Activated B cell treated with CpG ODN at 0.5 μM for 24 hours (primary cell): ENCODE data around the gene SOX6. TPM values are rescaled to one million over a fixed set of nuclear protein-coding genes. Genes with fewer than 3 reads are reported as not detected.

Experiments used
- ATAC-seq: fragments of 200-7000 bp; cut with Tn5 transposase; one replicate; pipeline ENCODE4 v1.10.0; 2021; ENCODE audit warnings: low read depth, mild to moderate bottlenecking, moderate library complexity
- CTCF ChIA-PET: fragments of 350-600 bp; sonication (Branson Sonifier 250); formaldehyde crosslinking; loops from one replicate; lab custom pipeline; 2021; ENCODE audit warnings: antibody characterized with exemption; lab: Charles Lee
- POLR2A ChIA-PET: fragments of 350-600 bp; sonication (Branson Sonifier 250); formaldehyde crosslinking; loops from one replicate; lab custom pipeline; 2021; ENCODE audit warnings: antibody characterized with exemption; lab: Charles Lee
- DNase-seq: peaks from one replicate; pipeline ENCODE4 v3.0.0; 2022
- H3K27ac Mint-ChIP-seq: one replicate; pipeline ENCODE4 v1.8.0; 2020; ENCODE audit warnings: mixed read lengths
- H3K27me3 Mint-ChIP-seq: one replicate; pipeline ENCODE4 v1.8.0; 2021; ENCODE audit warnings: mixed read lengths
- H3K36me3 Mint-ChIP-seq: one replicate; pipeline ENCODE4 v1.8.0; 2021; ENCODE audit warnings: low read depth, mixed read lengths
- H3K4me1 Mint-ChIP-seq: one replicate; pipeline ENCODE4 v1.8.0; 2021; ENCODE audit warnings: mixed read lengths
- H3K4me3 Mint-ChIP-seq: one replicate; pipeline ENCODE4 v1.8.0; 2020; ENCODE audit warnings: mild to moderate bottlenecking, mixed read lengths
- H3K9me3 Mint-ChIP-seq: one replicate; pipeline ENCODE4 v1.8.0; 2020; ENCODE audit warnings: mixed read lengths
- CTCF ChIP-seq: fragments of 200-600 bp; IDR thresholded peaks from one replicate; pipeline ENCODE4 v1.8.0; 2022; ENCODE audit warnings: antibody characterized with exemption, mild to moderate bottlenecking
- intact Hi-C: fragments of 100-400 bp; cut with micrococcal nuclease; formaldehyde crosslinking; loops from one replicate; pipeline ENCODE4 v1.15.1; 2024
- total RNA-seq: library from RNA; stranded (reverse); gene quantifications from 2 replicates; pipeline ENCODE4 v1.2.3, GENCODE V29; 2022

The SOX6 gene
- total RNA-seq, 1 donor from 2014 or later = not detected

GRCh38 chr11:16009021-16009420 is 347.3 kb downstream of the SOX6 start:
- no peaks in the 10 kb centered on the region for H3K27me3 Mint-ChIP-seq
- DNase-seq (no peak), ATAC-seq (no peak)
- H3K9me3 Mint-ChIP-seq = peaks cover 2% of the 10 kb centered on the region
- H3K36me3 Mint-ChIP-seq = no peaks in the 10 kb centered on the region
- ChIA-PET CTCF (no interaction called here), POLR2A (no interaction called here)
- no peaks in the 10 kb centered on the region for H3K4me1 Mint-ChIP-seq
- H3K4me3 Mint-ChIP-seq = no peak overlapping the region
- intact Hi-C loops = no loop called here
- H3K27ac Mint-ChIP-seq = no peak overlapping the region
- TF ChIP-seq CTCF = no peak

GRCh38 chr11:16007514-16007913 is 348.8 kb downstream of the SOX6 start:
- Mint-ChIP-seq H3K4me1 (no peaks in the 10 kb centered on the region), H3K9me3 (peaks cover 2% of the 10 kb centered on the region), H3K27ac (no peak overlapping the region), H3K27me3 (no peaks in the 10 kb centered on the region), H3K4me3 (no peak overlapping the region), H3K36me3 (no peaks in the 10 kb centered on the region)
- POLR2A ChIA-PET = no interaction called here
- DNase-seq (no peak), ATAC-seq (no peak)
- TF ChIP-seq CTCF = no peak
- intact Hi-C loops = no loop called here
- CTCF ChIA-PET = no interaction called here

- intact Hi-C loops = no loop called here
- H3K36me3 Mint-ChIP-seq = no peaks in the 10 kb centered on the region
- H3K4me3 Mint-ChIP-seq = no peak overlapping the region
- H3K4me1 Mint-ChIP-seq = no peaks in the 10 kb centered on the region
- ChIA-PET POLR2A (no interaction called here), CTCF (no interaction called here)
- DNase-seq (no peak), ATAC-seq (no peak)
- H3K27me3 Mint-ChIP-seq = no peaks in the 10 kb centered on the region
- H3K9me3 Mint-ChIP-seq = no peaks in the 10 kb centered on the region
- no peak for TF ChIP-seq CTCF
- H3K27ac Mint-ChIP-seq = no peak overlapping the region
Observed at GRCh38 chr11:16002942-16003341, 353.4 kb downstream of the SOX6 start.

- intact Hi-C loops = no loop called here
- no peak overlapping the region for H3K4me3 Mint-ChIP-seq
- no peak for ATAC-seq
- H3K4me1 Mint-ChIP-seq = no peaks in the 10 kb centered on the region
- ChIA-PET POLR2A (no interaction called here), CTCF (no interaction called here)
- H3K27me3 Mint-ChIP-seq = no peaks in the 10 kb centered on the region
- no peak for DNase-seq
- H3K27ac Mint-ChIP-seq = no peak overlapping the region
- H3K9me3 Mint-ChIP-seq = no peaks in the 10 kb centered on the region
- TF ChIP-seq CTCF = no peak
- no peaks in the 10 kb centered on the region for H3K36me3 Mint-ChIP-seq
Observed at GRCh38 chr11:16001899-16002426, 354.4 kb downstream of the SOX6 start.

- CTCF ChIA-PET = no interaction called here
- Mint-ChIP-seq H3K27me3 (no peaks in the 10 kb centered on the region), H3K4me1 (no peaks in the 10 kb centered on the region), H3K27ac (no peak overlapping the region), H3K4me3 (no peak overlapping the region), H3K9me3 (no peaks in the 10 kb centered on the region), H3K36me3 (no peaks in the 10 kb centered on the region)
- ATAC-seq (no peak), DNase-seq (no peak)
- TF ChIP-seq CTCF = no peak
- POLR2A ChIA-PET = no interaction called here
- intact Hi-C loops = no loop called here
Observed at GRCh38 chr11:16001044-16001568, 355.2 kb downstream of the SOX6 start.
